ENCODE data around the gene VPS16.

VPS16 gene

GRCh38 chr20:2820084-2820895 is 20.3 kb upstream of the VPS16 start:
- TF ChIP-seq, protein P1, sequence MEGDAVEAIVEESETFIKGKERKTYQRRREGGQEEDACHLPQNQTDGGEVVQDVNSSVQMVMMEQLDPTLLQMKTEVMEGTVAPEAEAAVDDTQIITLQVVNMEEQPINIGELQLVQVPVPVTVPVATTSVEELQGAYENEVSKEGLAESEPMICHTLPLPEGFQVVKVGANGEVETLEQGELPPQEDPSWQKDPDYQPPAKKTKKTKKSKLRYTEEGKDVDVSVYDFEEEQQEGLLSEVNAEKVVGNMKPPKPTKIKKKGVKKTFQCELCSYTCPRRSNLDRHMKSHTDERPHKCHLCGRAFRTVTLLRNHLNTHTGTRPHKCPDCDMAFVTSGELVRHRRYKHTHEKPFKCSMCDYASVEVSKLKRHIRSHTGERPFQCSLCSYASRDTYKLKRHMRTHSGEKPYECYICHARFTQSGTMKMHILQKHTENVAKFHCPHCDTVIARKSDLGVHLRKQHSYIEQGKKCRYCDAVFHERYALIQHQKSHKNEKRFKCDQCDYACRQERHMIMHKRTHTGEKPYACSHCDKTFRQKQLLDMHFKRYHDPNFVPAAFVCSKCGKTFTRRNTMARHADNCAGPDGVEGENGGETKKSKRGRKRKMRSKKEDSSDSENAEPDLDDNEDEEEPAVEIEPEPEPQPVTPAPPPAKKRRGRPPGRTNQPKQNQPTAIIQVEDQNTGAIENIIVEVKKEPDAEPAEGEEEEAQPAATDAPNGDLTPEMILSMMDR (IDR thresholded peaks at IDR 0.05; ENCODE audit: low read depth, low read length, poor library complexity, severe bottlenecking), result no peak
- no peak for TF ChIP-seq EZH2phosphoT487 (IDR thresholded peaks at IDR 0.05; ENCODE audit: borderline replicate concordance, low read length)

DNA sequence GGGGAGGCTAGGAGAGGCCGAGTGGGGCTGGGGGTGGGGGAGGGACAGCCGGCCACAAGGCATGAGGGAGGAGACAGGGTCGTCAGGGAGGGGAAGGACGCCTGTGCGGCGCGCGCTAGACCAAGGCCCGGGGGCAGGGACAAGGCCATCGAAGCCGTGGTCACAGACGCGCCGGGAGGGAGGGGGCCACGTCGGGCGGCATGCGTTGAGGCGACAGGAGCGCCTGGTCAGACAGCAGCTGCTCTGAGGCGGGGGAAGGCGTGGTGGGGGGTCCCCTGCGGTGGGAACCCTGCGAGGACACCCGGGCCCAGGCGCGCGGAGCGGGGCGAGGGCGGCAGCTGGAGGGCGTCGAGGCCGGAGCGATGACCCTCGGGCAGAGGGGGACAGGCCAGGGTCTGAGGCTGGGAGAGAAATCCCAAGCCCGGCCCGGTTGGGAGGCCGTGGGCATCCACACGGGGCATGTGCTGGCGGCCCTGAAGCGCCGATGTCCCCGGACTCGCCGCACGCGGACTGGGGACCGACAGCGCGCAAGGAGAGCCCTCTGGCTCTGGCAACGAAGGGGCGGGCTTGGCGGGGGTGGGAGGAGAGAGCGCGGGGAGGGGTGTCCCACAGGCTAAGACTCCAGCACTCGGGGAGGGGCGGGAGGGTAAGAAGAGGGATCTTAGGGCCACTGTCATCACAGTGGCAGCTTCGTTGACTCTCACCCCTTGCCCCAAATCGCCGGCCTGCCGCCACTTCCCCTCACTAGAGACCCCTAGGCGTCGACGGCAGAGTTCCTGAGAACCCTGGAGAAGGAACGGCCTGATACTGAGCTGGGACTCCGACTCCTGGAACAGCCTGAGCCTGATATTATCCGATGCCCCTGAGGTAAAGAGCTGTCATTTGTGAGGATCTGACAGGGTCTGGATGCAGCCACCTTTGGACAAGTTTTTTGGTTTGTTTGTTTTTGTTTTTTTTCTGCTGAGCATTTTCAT is 19.4 kb upstream of the VPS16 start:
- no peaks in the 10 kb centered on the region for H3K79me2 ChIP-seq (ENCODE audit: control insufficient read depth, low read length)
- peaks cover 5% of the 10 kb centered on the region for H3K4me1 ChIP-seq (ENCODE audit: control insufficient read depth, low read length)
- no peaks in the 10 kb centered on the region for H3K9me2 ChIP-seq (replicated peaks; ENCODE audit: control insufficient read depth, low read length)
- H3K4me2 ChIP-seq (ENCODE audit: low read length), result no peak overlapping the region
- no peaks in the 10 kb centered on the region for H3K27me3 ChIP-seq (ENCODE audit: control insufficient read depth, low read length)
- H3K27ac ChIP-seq (ENCODE audit: low read depth, low read length), result no peak overlapping the region
- H3K4me3 ChIP-seq (ENCODE audit: low read length), result no peak overlapping the region
- H4K20me1 ChIP-seq (ENCODE audit: control insufficient read depth, insufficient read depth, low read depth, low read length), result no peaks in the 10 kb centered on the region
- H3K9me3 ChIP-seq (ENCODE audit: control insufficient read depth, insufficient read depth, low read length), result no peaks in the 10 kb centered on the region
- no peaks in the 10 kb centered on the region for H3F3A ChIP-seq (ENCODE audit: control insufficient read depth, insufficient read depth)
- TF ChIP-seq, protein P1 (IDR thresholded peaks at IDR 0.05; ENCODE audit: low read depth, low read length, poor library complexity, severe bottlenecking), result no peak
- no peak for TF ChIP-seq EZH2phosphoT487 (IDR thresholded peaks at IDR 0.05; ENCODE audit: borderline replicate concordance, low read length)
- no peaks in the 10 kb centered on the region for H3K36me3 ChIP-seq (ENCODE audit: control insufficient read depth, low read length)

More at GRCh38 chr20:2820084-2820895, 20.3 kb upstream of the VPS16 start:
- Histone ChIP-seq H3K27me3 (ENCODE audit: control insufficient read depth, low read length) (no peaks in the 10 kb centered on the region), H3K27ac (ENCODE audit: low read depth, low read length) (no peak overlapping the region), H3K4me1 (ENCODE audit: control insufficient read depth, low read length) (no peaks in the 10 kb centered on the region), H3K79me2 (ENCODE audit: control insufficient read depth, low read length) (no peaks in the 10 kb centered on the region), H3K36me3 (ENCODE audit: control insufficient read depth, low read length) (no peaks in the 10 kb centered on the region), H3K9me3 (ENCODE audit: control insufficient read depth, insufficient read depth, low read length) (no peaks in the 10 kb centered on the region), H3K9me2 (replicated peaks; ENCODE audit: control insufficient read depth, low read length) (no peaks in the 10 kb centered on the region), H3K4me3 (ENCODE audit: low read length) (no peak overlapping the region), H3K4me2 (ENCODE audit: low read length) (no peak overlapping the region), H4K20me1 (ENCODE audit: control insufficient read depth, insufficient read depth, low read depth, low read length) (no peaks in the 10 kb centered on the region), H3F3A (ENCODE audit: control insufficient read depth, insufficient read depth) (no peaks in the 10 kb centered on the region)

- H3K4me3 ChIP-seq (ENCODE audit: low read length), result no peak overlapping the region
- H3K9me2 ChIP-seq (replicated peaks; ENCODE audit: control insufficient read depth, low read length), result no peaks in the 10 kb centered on the region
- no peaks in the 10 kb centered on the region for H3K79me2 ChIP-seq (ENCODE audit: control insufficient read depth, low read length)
- no peak for TF ChIP-seq EZH2phosphoT487 (IDR thresholded peaks at IDR 0.05; ENCODE audit: borderline replicate concordance, low read length)
- TF ChIP-seq, protein P1 (IDR thresholded peaks at IDR 0.05; ENCODE audit: low read depth, low read length, poor library complexity, severe bottlenecking), result no peak
- no peaks in the 10 kb centered on the region for H3K27me3 ChIP-seq (ENCODE audit: control insufficient read depth, low read length)
- no peaks in the 10 kb centered on the region for H3F3A ChIP-seq (ENCODE audit: control insufficient read depth, insufficient read depth)
- H3K4me2 ChIP-seq (ENCODE audit: low read length), result no peak overlapping the region
- H4K20me1 ChIP-seq (ENCODE audit: control insufficient read depth, insufficient read depth, low read depth, low read length), result no peaks in the 10 kb centered on the region
- H3K4me1 ChIP-seq (ENCODE audit: control insufficient read depth, low read length), result peaks cover 14% of the 10 kb centered on the region
- no peak overlapping the region for H3K27ac ChIP-seq (ENCODE audit: low read depth, low read length)
- H3K36me3 ChIP-seq (ENCODE audit: control insufficient read depth, low read length), result no peaks in the 10 kb centered on the region
- no peaks in the 10 kb centered on the region for H3K9me3 ChIP-seq (ENCODE audit: control insufficient read depth, insufficient read depth, low read length)
Measured at GRCh38 chr20:2822073-2822472, 18.5 kb upstream of the VPS16 start.
